ENCODE measurements around the gene BTBD19. TPM values are rescaled to one million over a fixed set of nuclear protein-coding genes. Genes with fewer than 3 reads are reported as not detected.

BTBD19 gene
- total RNA-seq, 4 donors from 2014 or later, result 0.68 to 5.3 (median 4.1) TPM

GRCh38 chr1:44848456-44849181, 40.3 kb downstream of the BTBD19 start:
- DNase-seq, result no peak

GRCh38 chr1:44849575-44850132, 41.3 kb downstream of the BTBD19 start:
- H3K27ac ChIP-seq, result no peak overlapping the region
- H3K27me3 ChIP-seq, result no peaks in the 10 kb centered on the region
- no peaks in the 10 kb centered on the region for H3K9me3 ChIP-seq
- DNase-seq, result no peak
- H3K4me1 ChIP-seq, result peaks cover 0 to 6% (median 0%) of the 10 kb centered on the region in 3 donors
- peaks cover 0 to 18% (median 0%) of the 10 kb centered on the region in 3 donors for H3K36me3 ChIP-seq
- TF ChIP-seq CTCF (IDR thresholded peaks at IDR 0.05) (no peak), POLR2A (IDR thresholded peaks at IDR 0.05) (no peak)
- intact Hi-C loops (cut with DNase I), result loop anchor here (10.0 kb wide), 1 partner anchor 165 kb away; the partner anchor contains the start of genes HECTD3 and UROD
- H3K4me3 ChIP-seq, result no peak overlapping the region
- WGBS, 2 donors, result 34 to 82% methylated on average over 2 of the region's 2 CpGs

More at GRCh38 chr1:44848456-44849181, 40.3 kb downstream of the BTBD19 start:
- peaks cover 0 to 15% (median 0%) of the 10 kb centered on the region in 3 donors for H3K36me3 ChIP-seq
- 64 to 80% methylated on average over 7 of the region's 7 CpGs for WGBS, 2 donors
- H3K4me3 ChIP-seq, result no peak overlapping the region
- intact Hi-C loops (cut with DNase I), result loop anchor here (10.0 kb wide), 1 partner anchor 166 kb away; the partner anchor contains the start of genes HECTD3 and UROD
- H3K27ac ChIP-seq, result no peak overlapping the region
- H3K9me3 ChIP-seq, result no peaks in the 10 kb centered on the region
- H3K4me1 ChIP-seq, result peaks cover 0 to 8% (median 0%) of the 10 kb centered on the region in 3 donors
- TF ChIP-seq POLR2A (IDR thresholded peaks at IDR 0.05), result no peak
- TF ChIP-seq CTCF (IDR thresholded peaks at IDR 0.05), result no peak
- no peaks in the 10 kb centered on the region for H3K27me3 ChIP-seq

- peaks cover 0 to 6% (median 0%) of the 10 kb centered on the region in 3 donors for H3K4me1 ChIP-seq
- DNase-seq, result no peak
- no peak overlapping the region for H3K4me3 ChIP-seq
- H3K27ac ChIP-seq, result no peak overlapping the region
- no peaks in the 10 kb centered on the region for H3K27me3 ChIP-seq
- WGBS, 2 donors, result 100% methylated on average over 1 of the region's 1 CpG
- TF ChIP-seq CTCF (IDR thresholded peaks at IDR 0.05), result no peak
- TF ChIP-seq POLR2A (IDR thresholded peaks at IDR 0.05), result no peak
- H3K36me3 ChIP-seq, result peaks cover 0 to 34% (median 0%) of the 10 kb centered on the region in 3 donors
- H3K9me3 ChIP-seq, result no peaks in the 10 kb centered on the region
- intact Hi-C loops (cut with DNase I), result no loop called here
These were observed 43.0 kb downstream of the BTBD19 start for GRCh38 chr1:44851308-44851707.

- Histone ChIP-seq H3K4me3 (no peak overlapping the region), H3K27me3 (no peaks in the 10 kb centered on the region), H3K27ac (no peak overlapping the region), H3K4me1 (peaks cover 0 to 6% (median 0%) of the 10 kb centered on the region in 3 donors), H3K36me3 (peaks cover 0 to 49% (median 0%) of the 10 kb centered on the region in 3 donors), H3K9me3 (no peaks in the 10 kb centered on the region)
- TF ChIP-seq CTCF (IDR thresholded peaks at IDR 0.05) (no peak), POLR2A (IDR thresholded peaks at IDR 0.05) (no peak)
- 88 to 94% methylated on average over 6 of the region's 6 CpGs for WGBS, 2 donors
- intact Hi-C loops (cut with DNase I), result no loop called here
- DNase-seq, result no peak
These were observed 44.9 kb downstream of the BTBD19 start for GRCh38 chr1:44853201-44853600.

- Histone ChIP-seq H3K36me3 (peaks cover 0 to 55% (median 0%) of the 10 kb centered on the region in 3 donors), H3K4me1 (no peaks in the 10 kb centered on the region), H3K9me3 (no peaks in the 10 kb centered on the region), H3K27me3 (no peaks in the 10 kb centered on the region), H3K27ac (no peak overlapping the region), H3K4me3 (no peak overlapping the region)
- DNase-seq, result no peak
- 75 to 86% methylated on average over 1 of the region's 1 CpG for WGBS, 2 donors
- TF ChIP-seq CTCF (IDR thresholded peaks at IDR 0.05) (no peak), POLR2A (IDR thresholded peaks at IDR 0.05) (no peak)
- intact Hi-C loops (cut with DNase I), result no loop called here
These were observed 46.6 kb downstream of the BTBD19 start for GRCh38 chr1:44854970-44855369.
